Measurements from ENCODE around the gene FNDC3A. TPM values are rescaled to one million over a fixed set of nuclear protein-coding genes. Genes with fewer than 3 reads are reported as not detected.

FNDC3A gene, protein sequence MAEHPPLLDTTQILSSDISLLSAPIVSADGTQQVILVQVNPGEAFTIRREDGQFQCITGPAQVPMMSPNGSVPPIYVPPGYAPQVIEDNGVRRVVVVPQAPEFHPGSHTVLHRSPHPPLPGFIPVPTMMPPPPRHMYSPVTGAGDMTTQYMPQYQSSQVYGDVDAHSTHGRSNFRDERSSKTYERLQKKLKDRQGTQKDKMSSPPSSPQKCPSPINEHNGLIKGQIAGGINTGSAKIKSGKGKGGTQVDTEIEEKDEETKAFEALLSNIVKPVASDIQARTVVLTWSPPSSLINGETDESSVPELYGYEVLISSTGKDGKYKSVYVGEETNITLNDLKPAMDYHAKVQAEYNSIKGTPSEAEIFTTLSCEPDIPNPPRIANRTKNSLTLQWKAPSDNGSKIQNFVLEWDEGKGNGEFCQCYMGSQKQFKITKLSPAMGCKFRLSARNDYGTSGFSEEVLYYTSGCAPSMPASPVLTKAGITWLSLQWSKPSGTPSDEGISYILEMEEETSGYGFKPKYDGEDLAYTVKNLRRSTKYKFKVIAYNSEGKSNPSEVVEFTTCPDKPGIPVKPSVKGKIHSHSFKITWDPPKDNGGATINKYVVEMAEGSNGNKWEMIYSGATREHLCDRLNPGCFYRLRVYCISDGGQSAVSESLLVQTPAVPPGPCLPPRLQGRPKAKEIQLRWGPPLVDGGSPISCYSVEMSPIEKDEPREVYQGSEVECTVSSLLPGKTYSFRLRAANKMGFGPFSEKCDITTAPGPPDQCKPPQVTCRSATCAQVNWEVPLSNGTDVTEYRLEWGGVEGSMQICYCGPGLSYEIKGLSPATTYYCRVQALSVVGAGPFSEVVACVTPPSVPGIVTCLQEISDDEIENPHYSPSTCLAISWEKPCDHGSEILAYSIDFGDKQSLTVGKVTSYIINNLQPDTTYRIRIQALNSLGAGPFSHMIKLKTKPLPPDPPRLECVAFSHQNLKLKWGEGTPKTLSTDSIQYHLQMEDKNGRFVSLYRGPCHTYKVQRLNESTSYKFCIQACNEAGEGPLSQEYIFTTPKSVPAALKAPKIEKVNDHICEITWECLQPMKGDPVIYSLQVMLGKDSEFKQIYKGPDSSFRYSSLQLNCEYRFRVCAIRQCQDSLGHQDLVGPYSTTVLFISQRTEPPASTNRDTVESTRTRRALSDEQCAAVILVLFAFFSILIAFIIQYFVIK
- total RNA-seq, result 83.0 and 90.6 TPM in 2 replicates

DNA sequence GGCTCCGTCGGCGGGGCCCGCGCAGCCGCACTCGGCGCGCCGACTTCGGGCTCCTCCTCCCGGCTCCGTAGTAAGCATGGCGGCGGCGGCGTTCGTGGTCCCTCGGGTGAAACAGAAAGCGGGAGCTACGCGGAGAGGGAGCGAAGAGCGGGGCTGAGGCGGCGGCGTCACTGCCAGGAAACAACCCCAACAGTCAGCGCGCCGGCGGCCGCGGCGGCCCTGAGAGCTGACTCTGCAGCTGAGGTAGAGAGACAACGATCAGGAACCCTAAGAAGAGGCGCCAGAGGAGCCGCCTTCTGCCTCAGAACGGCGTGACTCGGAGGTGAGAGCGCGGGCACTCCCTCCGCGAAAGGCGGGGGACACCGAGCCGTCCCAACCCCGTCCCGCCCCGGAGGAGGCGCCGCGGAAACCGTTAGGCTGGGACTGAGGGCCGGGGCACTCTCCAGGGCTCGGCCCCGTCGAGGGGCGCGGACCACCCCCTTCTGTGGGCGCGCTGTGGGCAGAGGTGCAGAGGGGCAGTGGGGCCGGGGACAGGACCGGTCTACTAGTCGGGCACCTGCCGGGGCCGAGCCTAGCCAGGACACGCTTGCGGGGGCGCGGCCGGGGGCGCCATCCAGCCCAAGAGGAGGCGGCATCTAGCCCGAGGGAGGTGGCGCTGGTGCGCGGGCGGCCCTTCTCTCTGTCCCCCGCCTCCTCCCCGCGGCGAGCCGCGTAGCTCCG, at the start of gene FNDC3A:
Gene FNDC3A (plus strand): TSS at position 57 of the 720 bp plus-strand sequence. CDS start 30,279 bp downstream, outside the sequence.

DNA sequence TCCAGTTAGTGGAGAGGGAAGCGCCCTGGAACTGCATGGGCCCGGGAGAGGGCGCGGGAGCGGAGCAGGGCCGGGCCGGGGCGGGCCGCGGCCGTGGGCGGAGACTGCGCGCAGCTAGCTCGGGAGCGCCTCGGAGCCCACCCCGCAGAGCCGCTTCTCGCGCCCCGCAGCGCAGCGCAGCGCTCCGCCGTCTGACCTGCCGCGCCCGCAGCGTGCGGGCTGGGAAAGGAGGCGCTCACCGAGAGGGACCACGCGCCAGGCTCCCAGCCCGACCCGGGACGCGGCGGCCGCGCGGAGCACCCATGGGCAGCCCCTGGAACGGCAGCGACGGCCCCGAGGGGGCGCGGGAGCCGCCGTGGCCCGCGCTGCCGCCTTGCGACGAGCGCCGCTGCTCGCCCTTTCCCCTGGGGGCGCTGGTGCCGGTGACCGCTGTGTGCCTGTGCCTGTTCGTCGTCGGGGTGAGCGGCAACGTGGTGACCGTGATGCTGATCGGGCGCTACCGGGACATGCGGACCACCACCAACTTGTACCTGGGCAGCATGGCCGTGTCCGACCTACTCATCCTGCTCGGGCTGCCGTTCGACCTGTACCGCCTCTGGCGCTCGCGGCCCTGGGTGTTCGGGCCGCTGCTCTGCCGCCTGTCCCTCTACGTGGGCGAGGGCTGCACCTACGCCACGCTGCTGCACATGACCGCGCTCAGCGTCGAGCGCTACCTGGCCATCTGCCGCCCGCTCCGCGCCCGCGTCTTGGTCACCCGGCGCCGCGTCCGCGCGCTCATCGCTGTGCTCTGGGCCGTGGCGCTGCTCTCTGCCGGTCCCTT, 244.5 kb downstream of the FNDC3A start, which contains the start of gene MLNR:
Gene MLNR (plus strand): TSS at position 303 of the 820 bp plus-strand sequence. CDS start 0 bp downstream, at position 303.

DNA sequence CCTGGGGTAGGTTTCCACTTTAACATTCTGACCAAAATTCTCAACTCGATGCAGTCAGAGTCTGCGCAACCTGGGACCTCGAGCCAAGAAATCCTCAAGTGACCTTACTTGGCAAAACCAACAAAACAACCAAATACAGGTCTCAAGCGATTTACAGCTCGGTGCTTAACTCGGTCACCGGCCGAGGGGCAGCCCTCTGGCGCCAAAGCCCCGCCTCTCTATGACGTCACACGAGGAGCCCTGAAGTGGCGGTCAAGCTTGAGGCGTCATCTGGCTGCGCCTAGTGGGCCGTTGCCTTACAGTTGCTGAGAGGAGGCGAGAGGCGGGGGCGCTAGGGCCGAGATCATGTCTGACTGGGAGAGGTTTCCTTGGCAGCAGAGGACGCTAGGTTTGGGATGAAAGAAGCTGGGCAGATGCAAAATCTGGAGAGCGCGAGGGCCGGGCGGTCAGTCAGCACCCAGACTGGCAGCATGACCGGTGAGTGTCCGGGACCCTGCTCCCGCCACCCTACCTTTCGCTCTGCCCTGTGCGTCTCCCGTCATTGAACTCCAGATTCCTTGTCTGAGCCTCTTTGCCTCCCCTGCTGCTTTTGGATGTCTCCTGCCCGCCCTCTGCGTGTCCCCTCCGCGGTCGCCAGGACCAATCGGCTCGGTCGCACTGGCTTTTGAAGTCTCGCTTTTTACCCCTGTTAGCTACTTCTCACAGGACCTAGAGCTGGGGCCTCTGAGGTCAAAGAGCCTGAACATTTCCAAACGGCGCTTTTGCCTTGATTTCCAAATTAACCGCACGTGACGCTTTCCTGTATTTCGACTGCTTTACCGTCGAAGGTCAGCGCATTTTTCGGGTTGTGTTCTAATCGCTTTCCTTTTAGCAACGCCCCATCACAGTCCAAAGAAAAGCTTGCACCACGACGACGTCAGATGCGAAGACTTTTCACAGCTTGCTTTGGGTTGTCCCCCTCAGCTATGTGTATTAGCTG, 272.2 kb downstream of the FNDC3A start, which contains the start of gene CDADC1:
Gene CDADC1 (plus strand): TSS at position 283 of the 979 bp plus-strand sequence. CDS start 113 bp downstream, at position 396.

Small RNA genes lying within 50 kb of the gene (small RNA-seq; reads per million reads assigned to genes)
- gene COX7CP1 (not detected), gene RNU6-60P (not detected), gene RNY3P2 (not detected)

Other genes starting within 250 kb of the FNDC3A start
- not detected in 2 replicates for gene MLNR, start 244.4 kb downstream of the FNDC3A start, total RNA-seq